ENCODE measurements around the gene SYNPO2. TPM values are rescaled to one million over a fixed set of nuclear protein-coding genes. Genes with fewer than 3 reads are reported as not detected.

The SYNPO2 gene
- total RNA-seq, 2 experiments from 2014 or later = 0.16 to 0.28 TPM

DNA sequence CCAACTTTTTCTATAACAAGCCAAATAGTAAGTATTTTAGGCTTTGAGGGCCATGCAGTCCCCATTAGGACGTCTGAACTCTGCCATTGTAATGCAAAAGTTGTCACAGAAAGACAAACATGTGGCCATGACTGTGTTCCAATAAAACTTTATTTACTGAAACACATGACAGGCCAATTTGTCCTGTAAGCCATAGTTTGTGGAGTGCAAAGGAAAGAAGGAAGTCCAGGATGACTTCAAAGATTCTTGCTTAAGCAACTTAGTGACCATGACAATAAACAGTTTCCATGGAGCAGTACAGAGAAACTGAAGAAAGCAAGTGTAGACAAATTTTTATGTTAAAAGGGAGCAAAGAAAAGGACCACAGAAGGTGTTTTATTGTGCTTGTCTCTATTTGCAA is 212.0 kb downstream of the SYNPO2 start:
- H3K4me1 Mint-ChIP-seq = peaks cover 2% of the 10 kb centered on the region
- CTCF ChIA-PET = no interaction called here
- DNase-seq (no peak), ATAC-seq (no peak)
- H3K9me3 Mint-ChIP-seq (ENCODE audit: low read depth) = no peaks in the 10 kb centered on the region
- intact Hi-C loops (cut with DNase I, micrococcal nuclease) = no loop called here
- H3K27me3 Mint-ChIP-seq = peaks cover 14% of the 10 kb centered on the region
- POLR2A ChIA-PET = no interaction called here
- no peak overlapping the region for H3K4me3 Mint-ChIP-seq
- no peaks in the 10 kb centered on the region for H3K36me3 Mint-ChIP-seq (ENCODE audit: low read depth)
- H3K27ac Mint-ChIP-seq = no peak overlapping the region

DNA sequence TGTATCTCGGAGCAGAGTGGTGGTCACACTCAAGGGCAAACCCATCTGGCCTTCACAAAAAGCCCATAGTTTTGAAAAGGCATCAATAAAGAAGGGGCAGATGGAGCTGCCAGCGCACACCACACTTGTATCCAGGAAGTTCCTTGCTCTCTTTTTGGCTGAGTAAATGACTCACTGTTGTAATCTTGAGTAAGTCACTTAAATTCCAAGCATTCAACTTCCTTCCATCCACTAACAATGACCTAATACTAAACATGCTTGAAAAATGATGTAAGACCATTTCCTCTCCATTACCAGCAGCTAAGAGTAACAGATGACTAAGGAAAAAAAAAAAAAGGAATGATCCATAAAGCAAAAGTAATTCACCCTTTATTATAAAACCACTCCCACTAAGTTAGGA is 214.6 kb downstream of the SYNPO2 start:
- Mint-ChIP-seq H3K4me1 (peaks cover 2% of the 10 kb centered on the region), H3K9me3 (ENCODE audit: low read depth) (no peaks in the 10 kb centered on the region), H3K27ac (no peak overlapping the region), H3K36me3 (ENCODE audit: low read depth) (no peaks in the 10 kb centered on the region), H3K27me3 (peaks cover 4% of the 10 kb centered on the region), H3K4me3 (no peak overlapping the region)
- intact Hi-C loops (cut with DNase I, micrococcal nuclease) = no loop called here
- ChIA-PET POLR2A (no interaction called here), CTCF (interaction anchor here (0.6 to 1.3 kb wide), 5 partner anchors 15 to 757 kb away, joined by 3 to 5 read pairs (median 3); no protein-coding TSS in a partner anchor)
- DNase-seq (no peak), ATAC-seq (no peak)

DNA sequence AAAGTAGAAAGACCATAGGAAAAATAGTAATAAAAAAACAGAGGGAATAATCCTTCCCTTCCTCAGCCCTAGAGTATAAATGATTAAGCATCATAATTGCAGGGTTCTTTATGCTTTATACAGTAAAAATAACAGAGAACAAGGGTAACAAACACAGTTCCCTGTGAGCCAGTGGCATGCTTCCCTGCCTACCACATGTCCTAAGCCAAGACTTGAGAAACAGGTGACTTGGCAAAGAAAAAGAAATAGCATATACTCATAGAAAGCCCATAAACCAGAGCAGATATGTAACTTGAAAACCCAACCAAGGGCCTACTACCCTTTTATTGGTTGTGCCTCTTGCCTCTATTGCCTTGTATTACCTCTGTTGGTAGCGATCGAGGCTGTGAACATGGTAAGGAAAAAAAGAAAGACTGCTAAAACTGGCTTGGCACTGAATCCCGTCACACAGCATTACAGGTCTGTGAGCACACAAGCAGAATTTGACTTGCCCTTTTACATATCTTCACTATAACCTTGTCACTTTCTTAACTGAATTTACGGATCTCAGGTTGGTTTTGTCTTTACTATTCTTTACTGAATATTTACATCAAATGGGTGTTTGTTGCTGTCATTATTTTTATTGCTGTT is 216.1 kb downstream of the SYNPO2 start:
- no peak overlapping the region for H3K27ac Mint-ChIP-seq
- ATAC-seq (no peak), DNase-seq (no peak)
- intact Hi-C loops (cut with DNase I, micrococcal nuclease) = no loop called here
- H3K9me3 Mint-ChIP-seq (ENCODE audit: low read depth) = no peaks in the 10 kb centered on the region
- peaks cover 2% of the 10 kb centered on the region for H3K4me1 Mint-ChIP-seq
- CTCF ChIA-PET = no interaction called here
- no peak overlapping the region for H3K4me3 Mint-ChIP-seq
- H3K36me3 Mint-ChIP-seq (ENCODE audit: low read depth) = no peaks in the 10 kb centered on the region
- POLR2A ChIA-PET = no interaction called here
- H3K27me3 Mint-ChIP-seq = peaks cover 2% of the 10 kb centered on the region

DNA sequence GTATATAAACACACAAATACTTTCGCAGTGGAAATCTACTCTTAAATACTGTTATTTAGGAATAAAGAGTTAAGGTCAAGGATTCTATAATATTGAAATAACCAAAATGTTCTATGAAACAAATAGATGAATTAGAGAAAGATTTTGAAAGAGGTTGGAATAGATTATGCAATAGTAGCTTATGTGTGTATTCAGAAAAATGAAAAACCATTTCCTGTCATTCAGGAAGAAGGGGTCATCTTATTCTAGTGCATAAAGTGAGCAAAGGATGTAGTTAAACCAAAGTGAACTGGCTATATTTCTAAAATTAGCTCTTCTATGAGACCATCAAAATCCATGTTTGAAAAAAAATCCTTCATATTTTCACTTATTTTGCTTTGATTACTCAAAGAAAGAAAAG is 217.0 kb downstream of the SYNPO2 start:
- DNase-seq = no peak
- Mint-ChIP-seq H3K27ac (no peak overlapping the region), H3K4me1 (peaks cover 2% of the 10 kb centered on the region), H3K36me3 (ENCODE audit: low read depth) (no peaks in the 10 kb centered on the region), H3K27me3 (peaks cover 2% of the 10 kb centered on the region), H3K4me3 (no peak overlapping the region), H3K9me3 (ENCODE audit: low read depth) (no peaks in the 10 kb centered on the region)
- CTCF ChIA-PET = no interaction called here
- POLR2A ChIA-PET = no interaction called here
- ATAC-seq = no peak
- intact Hi-C loops (cut with DNase I, micrococcal nuclease) = no loop called here

DNA sequence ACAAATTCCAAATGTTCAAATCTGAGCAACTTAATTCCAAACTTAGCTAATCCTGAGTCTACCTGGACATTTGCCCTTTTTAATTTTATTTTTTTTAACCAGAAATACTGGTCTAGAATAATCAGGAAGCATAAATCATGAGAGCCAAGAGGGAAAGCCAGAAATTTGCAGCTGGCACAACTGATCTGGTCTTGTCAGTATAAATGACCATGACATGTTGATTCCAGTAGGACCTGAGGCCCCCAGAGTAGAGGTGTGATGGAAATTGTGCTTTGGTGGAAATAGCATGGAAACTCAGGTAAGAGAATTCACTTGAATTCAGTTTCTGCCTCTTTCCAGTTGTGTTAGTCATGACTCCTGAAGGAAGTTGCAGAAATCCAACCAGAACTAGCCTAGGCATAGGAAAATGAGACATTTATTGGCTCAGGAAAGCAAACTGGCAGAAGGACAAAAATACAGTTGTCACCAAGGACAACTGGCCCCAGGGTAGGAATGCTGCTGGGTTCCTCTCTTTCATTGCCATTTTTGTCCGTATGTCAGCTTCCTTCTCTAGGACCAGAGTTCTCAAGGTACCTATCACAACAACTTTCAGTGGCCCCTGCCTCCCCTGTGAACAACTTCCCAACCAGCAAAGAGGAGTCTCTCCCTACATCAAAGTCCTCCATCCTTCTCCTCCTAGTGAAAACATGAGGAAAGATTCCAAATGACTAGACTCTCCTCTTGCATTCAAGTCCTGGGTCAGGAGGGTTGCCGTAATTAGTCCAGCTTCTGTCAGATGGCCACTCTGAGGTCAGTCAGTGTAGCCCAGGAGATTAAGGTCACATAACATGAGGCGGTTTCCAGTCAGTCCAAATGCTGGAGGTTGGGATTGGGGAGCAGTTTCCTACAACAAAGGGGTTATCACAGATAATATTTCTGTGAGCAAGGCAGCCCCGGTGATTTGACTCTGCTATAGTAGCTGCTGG is 217.7 kb downstream of the SYNPO2 start:
- peaks cover 2% of the 10 kb centered on the region for H3K4me1 Mint-ChIP-seq
- H3K9me3 Mint-ChIP-seq (ENCODE audit: low read depth) = no peaks in the 10 kb centered on the region

DNA sequence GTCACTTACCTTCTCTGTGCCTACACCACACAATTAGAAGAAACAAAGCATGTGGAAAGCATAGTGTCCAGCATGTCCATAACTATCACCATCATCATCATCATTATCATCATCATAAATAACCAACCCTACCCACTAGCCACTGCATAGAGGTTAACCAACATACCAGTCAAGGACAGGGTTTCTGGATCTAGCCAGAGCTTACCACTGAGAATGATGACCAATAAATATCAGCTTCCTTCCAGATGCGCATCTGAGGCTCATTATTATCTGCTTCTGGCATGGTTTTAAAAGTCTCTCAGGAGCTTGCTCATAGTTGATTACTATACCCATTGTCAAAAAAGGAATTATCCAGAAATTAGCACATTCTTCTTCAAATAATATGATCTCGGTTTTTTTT is 221.5 kb downstream of the SYNPO2 start:
- no peak for ATAC-seq
- DNase-seq = no peak
- Mint-ChIP-seq H3K4me1 (peaks cover 4% of the 10 kb centered on the region), H3K27me3 (peaks cover 2% of the 10 kb centered on the region), H3K9me3 (ENCODE audit: low read depth) (no peaks in the 10 kb centered on the region), H3K4me3 (no peak overlapping the region), H3K36me3 (ENCODE audit: low read depth) (no peaks in the 10 kb centered on the region), H3K27ac (no peak overlapping the region)
- POLR2A ChIA-PET = interaction anchor here (0.5 kb wide), 1 partner anchor 89 kb away, joined by 3 read pairs; no protein-coding TSS in a partner anchor
- intact Hi-C loops (cut with DNase I, micrococcal nuclease) = loop anchor here in 1 of 2 experiments (5.0 kb wide), 1 partner anchor 97 kb away; no protein-coding TSS in a partner anchor
- CTCF ChIA-PET = no interaction called here

More for the DNA sequence above, 217.7 kb downstream of the SYNPO2 start:
- no peak for DNase-seq
- no peaks in the 10 kb centered on the region for H3K36me3 Mint-ChIP-seq (ENCODE audit: low read depth)
- ChIA-PET POLR2A (no interaction called here), CTCF (interaction anchor here (1.7 kb wide), 1 partner anchor 66 kb away, joined by 6 read pairs; no protein-coding TSS in a partner anchor)
- no peak overlapping the region for H3K27ac Mint-ChIP-seq
- no peak for ATAC-seq
- no peaks in the 10 kb centered on the region for H3K27me3 Mint-ChIP-seq
- intact Hi-C loops (cut with DNase I, micrococcal nuclease) = no loop called here
- H3K4me3 Mint-ChIP-seq = no peak overlapping the region

Other genes with a start within 250 kb of the SYNPO2 start
- 10 to 100 TPM; 45.1 to 48.4 TPM for gene METTL14, start 203.5 kb upstream of the SYNPO2 start, total RNA-seq
- 10 to 100 TPM; 28.5 to 33.0 TPM for gene SEC24D, start 52.7 kb upstream of the SYNPO2 start, total RNA-seq
- not detected for gene MYOZ2, start 247.0 kb downstream of the SYNPO2 start, total RNA-seq

All from activated CD4-positive, alpha-beta T cell treated with anti-CD3 and anti-CD28 coated beads for 36 hours (primary cell).